ENCODE data around the gene PSMB5.
A peak's percentile ranks its signal among the peaks of the same experiment; 100 is the strongest.

Gene PSMB5

DNA sequence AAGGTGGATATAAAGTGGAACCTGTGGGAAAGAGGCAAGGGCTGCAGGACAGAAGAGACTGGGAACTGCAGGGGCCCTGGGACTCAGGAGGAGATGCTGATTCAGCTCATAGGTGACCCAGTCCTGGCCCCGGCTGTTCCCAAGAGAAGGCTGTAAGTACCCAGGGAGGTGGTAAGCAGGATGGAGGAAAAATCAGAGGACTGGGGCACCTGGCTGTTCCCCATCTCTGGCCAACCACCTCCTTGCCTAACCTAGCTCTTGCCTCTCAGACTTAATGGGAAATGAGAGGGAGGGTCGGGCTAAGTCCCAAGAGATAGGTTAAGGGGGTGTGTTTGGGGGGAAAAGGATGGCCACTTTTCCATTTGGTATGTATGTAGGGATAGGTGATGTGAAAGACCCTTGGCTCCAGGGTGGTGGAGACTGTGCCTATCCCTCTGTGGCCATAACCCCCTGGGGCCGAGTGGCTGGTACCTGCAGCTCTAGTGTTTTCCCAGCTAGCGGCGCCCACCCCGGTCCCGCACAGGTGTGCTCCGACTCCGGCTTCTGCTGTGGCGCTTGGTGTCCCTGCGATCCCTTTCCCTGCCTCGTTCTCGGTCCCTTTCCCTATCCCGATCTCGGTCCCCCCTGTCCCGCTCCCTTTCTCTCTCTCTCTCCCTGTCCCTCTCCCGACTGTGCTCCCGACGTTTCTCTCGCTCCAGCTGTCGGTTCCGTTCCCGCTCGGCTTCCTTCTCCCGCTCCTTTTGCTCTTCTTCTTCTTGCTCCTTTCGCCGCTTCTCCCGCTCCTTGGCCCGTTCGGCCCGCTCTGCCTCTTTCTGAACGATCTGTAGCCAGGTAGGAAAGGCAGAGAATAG is 24.2 kb upstream of the PSMB5 start:
- DNase-seq, result no peak

DNA sequence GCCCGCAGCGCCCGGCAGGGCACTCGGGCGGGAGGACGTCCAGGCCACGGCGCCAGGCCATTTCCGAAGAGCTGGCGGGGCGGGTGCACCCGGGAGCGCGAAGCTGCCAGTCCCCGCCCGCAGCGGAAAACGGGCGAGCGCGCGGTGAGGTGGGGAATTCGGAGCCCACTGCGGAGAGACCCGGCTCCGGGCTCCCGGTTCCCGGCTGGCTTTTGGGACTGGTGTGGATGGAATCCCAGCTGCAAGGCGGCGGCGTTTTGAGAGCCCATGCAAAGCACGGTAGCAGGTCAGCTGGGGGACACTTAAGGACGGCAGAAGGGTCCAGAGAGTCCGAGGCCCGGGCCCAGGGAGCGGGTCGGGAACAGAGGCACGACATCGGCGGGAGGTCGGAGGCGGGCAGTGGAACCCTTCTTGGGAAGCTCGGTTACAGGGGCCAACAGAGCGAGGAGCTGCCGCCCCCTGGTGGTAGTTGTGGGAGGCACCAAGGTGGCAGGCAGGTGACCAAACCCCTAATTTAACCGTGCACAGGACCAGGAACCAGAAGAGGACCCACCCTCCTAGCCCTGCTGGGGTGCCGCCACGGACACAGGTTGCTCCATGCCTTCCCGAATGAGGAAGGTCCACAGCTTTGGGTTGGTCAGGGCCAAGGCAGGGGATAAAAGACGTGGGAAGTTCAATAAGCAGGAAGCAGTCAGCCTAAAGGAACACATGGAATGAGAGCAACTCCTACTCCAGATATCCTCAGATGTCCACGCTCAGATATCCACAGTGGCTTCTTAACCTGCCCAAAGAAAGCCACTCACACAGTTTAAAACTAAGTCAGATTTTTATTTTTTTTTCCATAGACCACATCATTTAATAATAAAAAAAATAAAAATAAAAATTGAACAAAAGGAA is 23.3 kb upstream of the PSMB5 start:
- DNase-seq, result peak; percentile 93

DNA sequence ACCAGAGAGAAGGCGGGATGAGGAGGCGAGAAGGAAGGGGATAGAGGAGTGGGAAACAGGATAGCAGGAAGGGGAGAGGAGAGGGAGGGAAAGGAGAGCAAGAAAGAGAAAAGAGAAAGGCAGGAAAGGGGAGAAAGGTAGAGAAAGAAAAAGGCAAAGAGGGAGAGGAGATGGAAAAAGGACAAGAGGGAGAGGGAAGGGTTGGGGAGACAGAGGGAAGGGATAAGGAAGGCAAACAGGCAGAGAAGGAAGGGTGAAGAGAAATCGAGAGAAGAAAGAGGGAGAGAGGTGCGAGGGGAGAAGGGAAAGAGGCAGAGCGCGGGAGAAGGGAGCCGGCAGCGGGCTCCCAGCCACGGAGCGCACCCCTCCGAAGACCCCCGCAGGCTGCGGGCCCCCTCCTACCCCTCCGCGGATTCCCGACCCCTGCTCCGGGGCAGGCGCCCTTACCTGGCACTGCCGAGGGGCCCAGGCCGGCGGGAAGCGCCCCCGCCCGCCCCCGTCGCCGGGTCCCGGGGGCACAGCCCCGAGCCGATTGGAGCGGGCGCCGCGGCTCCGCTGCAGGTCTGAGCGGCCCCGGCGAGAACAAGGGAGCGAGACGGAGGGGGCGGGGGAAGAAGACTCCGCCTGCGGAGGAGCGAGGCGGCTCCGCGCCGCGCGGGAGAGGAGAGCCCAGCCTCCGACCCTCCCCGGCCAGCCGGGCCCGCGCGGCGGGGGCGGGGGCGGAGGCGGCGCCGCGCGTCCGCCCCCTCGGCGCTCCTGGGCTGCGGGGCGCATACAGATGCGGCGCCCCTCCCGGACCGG is 22.5 kb upstream of the PSMB5 start, which contains the start of gene CDH24:
Gene CDH24, minus strand, starts transcription at position 565 of the 801 bp plus-strand sequence. CDS start 1,787 bp downstream, outside the sequence.
- peak; percentile 82 for DNase-seq

DNA sequence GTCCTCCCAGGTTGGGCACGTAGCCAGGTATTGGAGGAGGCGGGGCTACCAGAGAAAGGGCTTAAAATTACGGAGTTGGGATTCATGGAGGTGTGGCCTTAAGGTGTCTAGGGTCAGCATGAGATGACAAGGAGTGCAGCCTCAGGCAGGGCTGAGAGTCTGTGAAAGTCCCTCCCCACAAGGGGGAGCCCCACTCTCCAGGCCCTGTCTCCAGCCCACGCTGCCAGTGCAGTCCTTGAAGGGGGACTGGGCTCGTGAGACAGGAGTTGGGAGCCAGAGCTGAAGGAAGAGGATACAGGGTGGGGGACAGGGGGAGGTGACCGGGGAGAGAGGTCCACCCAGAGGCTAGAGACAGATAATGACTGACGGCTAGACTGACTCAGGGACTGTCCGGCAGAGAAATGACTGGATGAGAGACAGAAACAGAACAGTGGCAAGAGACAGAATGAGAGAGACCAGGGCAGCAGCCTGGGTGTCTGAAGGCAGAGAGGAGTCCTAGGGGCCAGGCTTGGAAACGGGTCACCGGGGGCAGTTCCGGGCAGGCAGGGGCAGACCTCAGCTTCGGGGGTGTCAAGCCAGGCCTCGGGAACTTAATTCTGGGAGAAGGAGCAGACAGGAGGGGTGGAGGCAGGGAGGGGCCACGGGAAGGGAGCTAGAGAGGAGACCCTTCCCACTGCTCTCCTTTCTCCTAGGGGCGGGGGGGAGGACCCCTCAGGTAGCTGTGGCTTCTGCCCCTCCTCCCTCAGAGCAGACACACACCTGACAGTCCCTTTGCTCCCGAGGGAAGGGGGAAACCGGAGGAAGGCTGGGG is 21.6 kb upstream of the PSMB5 start:
- peak; percentile 79 for DNase-seq

DNA sequence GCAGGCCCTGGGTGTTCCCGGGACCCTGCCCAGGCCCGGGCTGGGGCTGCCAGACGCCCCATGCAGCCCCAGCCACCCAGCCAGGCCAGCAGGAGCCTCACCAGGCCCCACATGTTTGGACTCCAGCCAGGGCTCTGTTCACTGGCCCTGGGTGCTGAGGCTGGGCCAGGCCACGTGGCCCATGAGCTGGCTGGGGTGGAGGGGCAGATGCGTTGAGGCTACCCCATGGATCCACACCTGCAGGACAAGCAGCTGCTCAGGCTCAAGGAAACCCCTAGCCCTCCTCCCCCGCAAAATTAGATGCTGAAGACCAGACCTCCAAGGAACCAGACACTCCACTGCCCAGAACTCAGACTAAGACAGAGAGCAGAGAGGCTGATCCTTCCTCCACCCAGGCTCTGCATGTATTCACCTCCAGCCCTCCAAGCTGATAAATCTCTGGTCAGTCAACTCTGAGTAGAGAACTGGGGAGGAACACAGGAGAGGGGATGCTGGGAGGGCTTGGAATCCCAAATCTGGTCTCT is 21.0 kb upstream of the PSMB5 start:
- no peak for DNase-seq

DNA sequence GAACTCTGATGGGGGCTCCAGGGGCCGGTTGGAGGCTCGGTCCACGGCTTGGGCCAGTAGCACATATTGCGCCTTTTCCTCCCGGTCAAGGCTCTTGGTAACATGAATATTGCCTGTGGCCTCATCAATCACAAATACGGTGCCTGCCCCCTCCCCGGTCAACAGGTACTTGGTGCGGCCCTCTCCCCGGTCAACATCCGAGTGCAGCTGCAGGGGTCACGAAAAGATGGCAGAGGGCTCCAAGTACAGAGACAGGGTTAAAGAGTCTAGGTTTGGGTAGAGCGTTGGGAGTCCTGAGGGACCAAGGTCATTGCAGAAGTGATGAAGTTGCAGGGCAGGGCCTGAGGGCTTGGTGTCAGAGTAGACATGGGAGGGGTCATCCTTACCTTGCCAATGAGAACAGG is 20.4 kb upstream of the PSMB5 start:
- DNase-seq, result no peak

DNA sequence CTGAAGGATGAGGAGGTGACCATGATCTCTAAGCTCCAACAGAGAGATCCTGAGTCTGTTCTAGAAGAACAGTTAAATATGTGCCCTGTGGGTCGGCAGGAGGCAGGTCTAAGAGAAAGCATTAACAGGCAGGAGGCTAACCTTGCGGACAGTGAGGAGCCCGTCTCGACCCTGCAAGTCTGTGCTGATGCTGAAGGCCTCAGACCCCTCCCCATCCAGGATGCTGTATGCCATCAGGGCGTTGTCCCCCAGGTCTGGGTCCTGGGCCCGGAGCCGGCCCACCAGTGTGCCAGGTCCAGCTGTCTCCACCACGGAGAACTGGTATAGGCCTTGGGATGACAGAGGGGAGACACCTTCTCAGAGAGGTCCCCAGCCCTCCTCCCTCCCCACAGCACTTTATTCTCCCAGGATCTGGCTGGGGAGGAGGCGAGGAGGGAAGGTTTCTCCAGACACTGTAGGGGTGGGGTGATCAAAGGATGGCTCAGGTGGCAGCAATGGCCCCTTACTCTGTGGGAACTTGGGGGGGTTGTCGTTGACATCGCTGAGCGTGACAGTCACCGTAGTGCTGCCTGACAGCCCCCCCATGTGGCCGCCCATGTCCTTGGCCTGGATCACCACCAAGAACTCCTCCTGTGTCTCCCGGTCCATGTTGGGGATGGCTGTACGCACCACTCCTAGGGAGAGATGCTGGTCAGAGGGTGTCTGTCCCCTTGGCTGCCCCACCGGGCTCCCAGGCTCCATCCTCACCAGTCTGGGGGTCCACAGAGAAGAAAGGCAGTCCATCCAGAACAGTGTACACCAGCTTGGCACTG is 19.5 kb upstream of the PSMB5 start:
- DNase-seq, result peak; percentile 54

DNA sequence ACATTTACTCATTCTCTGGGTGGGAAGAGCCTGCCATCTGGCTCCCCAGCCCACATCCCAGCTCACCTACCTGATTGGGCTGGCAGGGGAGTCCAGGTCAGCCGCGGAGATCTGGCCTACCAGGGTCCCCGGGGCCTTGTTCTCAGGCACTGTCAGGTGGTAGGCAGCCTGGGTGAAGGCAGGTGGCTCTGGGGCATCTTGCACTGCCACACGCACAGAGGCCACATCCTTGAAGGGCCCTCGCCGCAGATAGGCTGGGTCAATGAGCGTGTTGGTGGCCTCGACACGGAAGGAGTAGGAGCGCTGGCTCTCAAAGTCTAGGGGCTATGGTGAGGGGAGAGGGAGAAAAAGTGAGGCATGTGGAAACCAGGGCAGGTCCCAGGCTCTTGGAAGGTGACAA is 18.7 kb upstream of the PSMB5 start:
- DNase-seq, result no peak

DNA sequence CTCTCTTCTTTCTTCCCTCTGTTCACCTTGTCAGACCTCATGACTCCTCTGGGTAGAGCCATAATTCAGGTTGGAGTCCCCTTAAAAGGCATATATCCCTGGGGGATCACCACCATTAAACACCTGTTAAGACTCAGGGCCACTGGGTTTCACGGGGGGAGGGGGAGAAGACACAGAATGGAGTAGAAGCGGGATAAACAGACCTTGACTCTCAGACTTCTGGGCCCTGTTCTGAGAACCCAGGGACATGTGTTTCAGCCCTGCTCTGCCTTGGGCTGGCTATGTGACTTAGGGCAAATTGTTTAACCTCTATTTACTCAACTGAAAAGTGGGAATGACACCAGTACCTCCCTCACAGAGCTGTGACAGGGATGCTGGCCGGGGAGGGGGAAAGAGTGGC is 18.0 kb upstream of the PSMB5 start:
- no peak for DNase-seq

DNA sequence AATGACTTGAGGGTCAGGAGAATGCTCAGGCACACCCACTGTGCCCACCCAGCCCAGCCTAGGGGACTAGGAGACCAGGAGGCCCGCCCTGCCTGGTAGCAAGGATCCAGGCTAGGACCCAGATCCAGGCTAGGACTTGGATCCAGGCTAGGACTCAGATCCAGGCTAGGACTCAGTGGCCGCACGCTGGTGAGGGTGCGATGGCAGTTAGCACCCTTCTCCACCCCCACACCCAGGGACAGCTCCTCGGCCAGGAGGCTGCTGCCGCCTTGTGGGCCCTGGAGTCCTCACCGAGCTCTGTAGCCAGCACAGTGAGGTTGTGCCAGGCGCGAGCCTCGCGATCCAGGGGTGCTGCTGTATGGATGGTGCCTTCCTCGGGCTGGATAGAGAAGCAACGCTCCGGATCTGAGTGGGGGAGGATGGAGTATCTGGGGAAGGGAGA is 17.5 kb upstream of the PSMB5 start:
- no peak for DNase-seq

DNA sequence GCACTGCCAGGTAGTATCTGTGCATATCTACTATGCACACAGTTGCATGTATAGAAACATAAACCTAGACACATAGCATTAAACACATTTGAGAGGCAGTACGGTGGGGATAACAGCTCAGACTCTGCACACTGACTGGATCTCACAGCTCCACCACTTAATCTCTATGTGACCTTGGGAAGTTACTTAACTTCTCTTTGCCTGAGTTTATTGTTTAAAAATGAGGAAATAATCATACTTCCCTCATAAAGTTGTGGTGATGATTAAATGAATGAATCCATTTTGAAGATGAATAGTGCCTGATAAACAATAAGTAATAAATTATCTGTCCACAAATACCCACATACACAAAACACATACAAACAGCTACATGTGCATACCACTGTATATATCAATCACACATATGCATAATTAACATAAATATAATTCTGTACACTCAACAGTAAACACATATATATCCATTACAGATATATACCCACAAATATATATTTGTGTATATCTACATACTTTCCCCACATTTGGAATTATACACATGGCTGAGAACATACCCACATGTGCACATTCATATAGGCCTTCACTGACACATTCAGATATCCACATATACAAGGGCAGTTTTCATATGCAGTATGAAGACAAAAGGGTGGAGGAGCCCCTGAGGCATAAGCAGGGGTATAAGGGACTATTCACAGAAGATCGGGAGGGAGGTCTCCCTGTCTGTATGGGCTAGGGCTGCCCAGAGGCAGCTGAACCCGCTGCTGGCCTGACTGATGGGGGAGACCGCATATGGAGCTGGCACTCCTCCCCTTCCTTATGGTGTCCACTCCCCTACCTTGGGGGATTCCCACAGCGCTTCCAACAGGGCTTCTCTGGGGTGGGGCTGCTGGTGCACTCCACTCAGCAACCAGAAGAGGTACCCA is 16.7 kb upstream of the PSMB5 start:
- no peak for DNase-seq

DNA sequence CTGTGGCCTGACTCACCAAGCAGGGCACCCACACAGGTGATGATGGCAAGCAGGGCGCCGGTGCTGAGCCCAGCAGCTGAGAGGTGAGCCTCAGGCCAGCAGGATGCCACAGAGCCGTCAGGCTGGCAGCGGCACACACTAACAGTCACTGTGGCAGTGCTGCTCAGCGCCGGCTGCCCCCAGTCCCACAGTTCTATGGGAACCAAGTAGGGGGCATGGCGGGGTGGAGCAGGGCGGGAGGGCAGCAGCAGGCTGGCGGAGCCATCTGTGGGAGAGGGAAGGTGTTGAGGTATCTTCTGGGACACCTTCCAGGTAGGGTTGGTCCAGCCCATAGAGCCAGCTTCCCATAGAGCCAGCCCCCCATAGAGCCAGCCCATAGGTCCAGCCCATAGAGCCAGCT is 14.3 kb upstream of the PSMB5 start:
- DNase-seq, result no peak

DNA sequence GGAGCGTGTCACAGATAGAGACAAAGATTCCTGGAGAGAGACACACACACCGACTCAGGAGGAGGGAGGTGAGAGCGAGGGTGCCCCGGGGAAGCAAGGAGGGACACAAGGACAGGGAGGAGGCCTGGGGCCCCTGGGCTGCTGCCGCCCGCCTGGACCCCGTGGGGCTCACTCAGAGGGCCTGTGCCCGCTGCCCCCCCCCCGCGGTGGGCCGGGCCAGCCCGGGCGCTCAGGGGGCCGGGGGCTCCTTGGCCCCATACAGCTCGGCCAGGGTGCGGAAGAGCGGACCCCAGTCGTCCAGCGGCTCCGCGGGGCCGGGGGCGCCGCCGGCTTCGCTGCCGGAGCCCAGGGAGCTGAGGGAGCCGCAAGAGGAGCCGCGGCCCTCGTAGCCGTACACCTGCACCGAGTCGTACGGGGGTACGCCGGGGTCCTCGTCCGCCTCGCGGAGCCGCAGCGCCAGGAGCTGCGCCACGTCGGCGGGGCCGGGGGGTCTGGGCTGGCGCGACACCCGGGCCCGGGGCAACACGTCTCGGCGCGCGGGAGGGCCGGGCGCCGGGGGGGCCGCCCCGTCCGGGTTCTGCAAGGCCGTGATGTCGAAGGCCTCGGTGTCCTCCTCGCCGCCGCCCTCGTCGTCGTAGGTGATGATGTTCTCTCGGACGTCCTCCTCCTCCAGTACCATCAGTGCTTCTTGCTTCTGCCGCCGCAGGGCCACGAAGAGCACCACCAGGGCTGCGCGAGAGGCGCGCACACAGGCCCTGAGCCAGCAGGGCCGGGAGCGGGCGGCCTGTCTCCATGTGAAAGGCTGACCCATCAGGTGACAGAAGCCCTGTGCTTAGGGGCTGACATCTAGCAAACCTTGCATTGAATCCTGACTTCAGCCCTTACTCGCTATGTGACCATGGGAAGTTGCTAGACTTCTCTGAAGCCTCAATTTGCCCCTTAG is 13.3 kb upstream of the PSMB5 start:
- no peak for DNase-seq

DNA sequence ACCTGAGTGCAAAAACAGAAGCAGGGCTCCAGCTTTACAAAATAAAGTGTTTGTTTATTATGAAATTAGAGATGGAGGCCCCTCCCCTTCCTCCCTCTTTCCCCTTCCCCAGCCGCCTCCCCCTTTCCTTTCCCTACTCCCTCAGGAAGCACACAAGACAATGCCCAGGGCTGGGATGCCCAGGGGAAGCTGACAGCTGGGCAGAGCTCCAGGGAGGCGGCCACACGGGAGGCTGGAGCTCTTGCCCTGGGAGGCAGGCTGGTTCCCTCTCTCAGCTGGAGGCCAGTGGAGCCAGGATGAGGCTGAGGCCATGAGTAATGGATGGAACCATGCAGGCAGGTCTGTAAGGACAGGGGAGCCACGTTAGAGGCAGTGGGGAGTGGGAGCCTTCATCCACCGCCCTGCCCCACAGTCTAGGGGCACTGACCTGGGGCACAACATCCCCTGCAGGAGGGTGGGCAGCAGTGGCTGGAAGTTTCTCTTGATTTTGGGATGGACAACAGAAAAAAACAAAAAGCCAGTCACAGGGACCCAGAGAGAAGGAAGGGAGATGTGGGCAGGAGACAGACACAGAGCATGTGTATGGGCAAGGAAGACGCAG is 12.4 kb upstream of the PSMB5 start:
- no peak for DNase-seq

DNA sequence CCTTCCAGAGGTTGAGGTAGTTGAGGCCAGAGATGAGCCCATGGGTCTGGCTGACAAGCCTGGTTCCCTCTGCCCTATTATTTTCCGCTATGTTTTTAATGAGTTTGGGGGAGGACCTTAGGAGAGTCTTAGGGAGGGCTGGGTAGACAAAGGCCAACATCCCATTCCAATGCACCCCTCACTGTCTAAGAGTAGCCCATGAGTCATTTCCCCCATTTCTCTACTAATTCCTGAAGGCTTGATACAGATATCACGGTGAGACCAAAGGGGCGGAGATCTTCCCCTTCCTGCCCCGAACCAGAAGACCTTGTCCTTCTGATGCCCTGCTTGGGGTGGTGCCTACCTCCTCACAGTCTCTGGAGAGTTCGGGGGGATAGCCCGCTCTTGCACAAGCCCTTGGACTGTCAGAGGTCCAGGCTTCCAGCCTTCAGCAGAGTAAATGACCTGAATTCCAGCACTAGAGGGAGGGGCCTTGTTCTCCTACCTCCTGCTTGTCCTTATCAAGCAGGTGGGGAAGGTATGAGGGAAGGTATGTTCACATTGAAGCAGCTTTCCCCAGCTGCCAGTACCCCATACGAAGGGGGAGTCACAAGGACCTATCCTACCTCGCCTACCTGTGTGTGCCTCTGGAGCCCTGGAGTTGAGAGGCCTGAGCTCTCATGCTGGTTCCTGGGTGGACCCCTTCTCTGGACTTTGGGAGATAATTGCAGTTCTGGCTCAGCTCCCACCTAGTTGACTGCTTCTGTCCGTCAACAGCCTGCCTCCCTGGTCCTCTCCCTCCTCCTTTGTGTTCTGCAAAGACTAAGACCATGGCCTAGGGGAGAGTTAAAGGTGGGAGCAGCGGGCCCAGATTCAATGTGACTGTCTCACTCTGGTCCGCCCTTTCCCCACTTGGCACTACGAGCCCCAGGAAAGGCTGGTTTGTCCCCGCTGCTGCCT is 11.0 kb upstream of the PSMB5 start:
- no peak for DNase-seq

DNA sequence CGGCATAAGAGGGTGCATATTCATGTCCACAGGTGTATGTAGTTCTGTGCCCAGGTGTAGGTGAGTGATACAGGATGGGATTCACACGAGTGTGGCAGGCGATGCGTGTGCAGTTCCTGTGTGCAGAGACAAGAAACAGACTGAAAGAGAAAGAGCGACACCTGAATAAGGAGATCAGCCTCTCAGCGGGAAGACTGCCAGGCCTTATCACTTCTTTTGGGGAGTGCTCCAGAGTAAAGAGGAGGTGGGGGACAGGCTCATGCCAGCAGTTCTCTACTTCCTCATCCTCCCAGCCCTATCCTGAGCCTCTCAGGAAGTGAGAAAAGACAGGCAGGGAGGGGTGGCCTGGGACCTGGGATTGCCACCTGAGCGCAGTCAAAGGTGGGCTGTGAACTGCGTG is 10.1 kb upstream of the PSMB5 start:
- no peak for DNase-seq

DNA sequence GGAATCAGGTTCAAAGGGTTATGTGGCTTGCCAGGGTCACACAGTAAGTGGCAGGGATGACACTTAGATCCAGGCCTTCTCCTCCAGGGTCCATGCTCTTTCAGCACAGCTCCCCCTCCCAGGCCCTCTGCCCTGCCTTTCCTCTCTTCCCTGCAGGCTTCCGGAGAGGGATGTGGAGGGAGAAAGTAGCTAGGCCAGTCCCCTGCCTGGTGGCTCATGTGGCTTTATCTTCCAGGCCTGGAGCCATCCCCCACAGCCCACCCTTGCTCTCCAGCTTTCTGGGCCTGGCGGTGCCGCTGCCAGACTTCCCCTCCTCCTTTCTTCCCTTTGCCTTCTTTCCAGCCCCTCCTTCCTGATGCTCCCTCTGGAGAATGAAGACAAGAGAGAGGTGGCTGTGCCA is 9.1 kb upstream of the PSMB5 start:
- DNase-seq, result no peak

Data from CD4-positive, alpha-beta T cell treated with Interleukin-6 for 4 hours (primary cell).